Measurements from ENCODE around the gene IL1R2. TPM values are rescaled to one million over a fixed set of nuclear protein-coding genes. Genes with fewer than 3 reads are reported as not detected.

The IL1R2 gene
- total and polyA plus RNA-seq, 2 of the 13 experiments (the other 11 are each of a cell fraction or from before 2014, with no cell fraction given), result 3.6 to 7.3 TPM

- peak; percentile 27; the same call in 1 of the 2 replicates for TF ChIP-seq MYC (CRISPR knock-in tag; IDR thresholded peaks at IDR 0.05; ENCODE audit: borderline replicate concordance)
- TF ChIP-seq ZNF512B (CRISPR knock-in tag; IDR thresholded peaks at IDR 0.05; ENCODE audit: borderline replicate concordance), result no peak
- no peak for TF ChIP-seq KAT2B (IDR thresholded peaks at IDR 0.05; ENCODE audit: borderline replicate concordance, low read depth, low read length)
- peak; percentile 80 for TF ChIP-seq PPARG (CRISPR knock-in tag; conservative IDR thresholded peaks at IDR 0.05)
- TF ChIP-seq ZNF496 (CRISPR knock-in tag; IDR thresholded peaks at IDR 0.05; ENCODE audit: insufficient replicate concordance), result no peak
- peak; percentile 84 for TF ChIP-seq ZNF792 (CRISPR knock-in tag; IDR thresholded peaks at IDR 0.05)
- peak; percentile 60; the same call in 1 of the 2 replicates for TF ChIP-seq MLX (CRISPR knock-in tag; IDR thresholded peaks at IDR 0.05)
- TF ChIP-seq ZBED4 (CRISPR knock-in tag; IDR thresholded peaks at IDR 0.05; ENCODE audit: borderline replicate concordance), result 0 out of 2 replicates have a peak, but pooled peaks have one; percentile 52
- TF ChIP-seq MIER3 (CRISPR knock-in tag; IDR thresholded peaks at IDR 0.05; ENCODE audit: borderline replicate concordance), result peak; percentile 74; the same call in 1 of the 2 replicates
- TF ChIP-seq ZNF3 (CRISPR knock-in tag; IDR thresholded peaks at IDR 0.05), result 0 out of 2 replicates have a peak, but pooled peaks have one; percentile 49
- peak; percentile 44; the same call in 1 of the 2 replicates for TF ChIP-seq ONECUT2 (CRISPR knock-in tag; IDR thresholded peaks at IDR 0.05)
- TF ChIP-seq ETV6 (CRISPR knock-in tag; conservative IDR thresholded peaks at IDR 0.05), result no peak
- TF ChIP-seq NFKBIZ (CRISPR knock-in tag; IDR thresholded peaks at IDR 0.05), result peak; percentile 62; the same call in 1 of the 2 replicates
- no peak for TF ChIP-seq ZNF800 (CRISPR knock-in tag; IDR thresholded peaks at IDR 0.05)
- TF ChIP-seq NKX3-1 (CRISPR knock-in tag; IDR thresholded peaks at IDR 0.05), result peak; percentile 74; the same call in 1 of the 2 replicates
- no peak for TF ChIP-seq ZNF589 (CRISPR knock-in tag; conservative IDR thresholded peaks at IDR 0.05)
- TF ChIP-seq XRCC5 (optimal IDR thresholded peaks at IDR 0.05; ENCODE audit: low read length), result peak; percentile 22
Observed at GRCh38 chr2:102033750-102034682, 42.3 kb downstream of the IL1R2 start (continued).
